Upper lobe of right lung (tissue), 1 donor: ENCODE data around the gene NDUFAF5. TPM values are rescaled to one million over a fixed set of nuclear protein-coding genes. Genes with fewer than 3 reads are reported as not detected.

Experiments used
- ATAC-seq: fragments of 200-7000 bp; cut with Tn5 transposase; one replicate; pipeline ENCODE4 v1.9.1; 2020; ENCODE audit warnings: mild to moderate bottlenecking, moderate library complexity
- DNase-seq: peaks from one replicate; pipeline ENCODE4 v3.0.0-alpha.2; 2020
- H3K27ac ChIP-seq: fragments of 200-600 bp; one replicate; pipeline ENCODE4 v1.8.0; 2022
- H3K27me3 ChIP-seq: fragments of 200-600 bp; one replicate; pipeline ENCODE4 v1.8.0; 2022; ENCODE audit warnings: mild to moderate bottlenecking
- H3K36me3 ChIP-seq: fragments of 200-600 bp; one replicate; pipeline ENCODE4 v1.8.0; 2022
- H3K4me1 ChIP-seq: fragments of 200-600 bp; one replicate; pipeline ENCODE4 v1.8.0; 2022
- H3K4me3 ChIP-seq: fragments of 200-600 bp; one replicate; pipeline ENCODE4 v1.8.0; 2022; ENCODE audit warnings: mild to moderate bottlenecking
- H3K9me3 ChIP-seq: fragments of 200-600 bp; one replicate; pipeline ENCODE4 v1.8.0; 2022
- CTCF ChIP-seq: fragments of 200-600 bp; IDR thresholded peaks from one replicate; pipeline ENCODE4 v1.8.0; 2022; ENCODE audit warnings: antibody characterized with exemption
- intact Hi-C: fragments of 100-400 bp; cut with DNase I; formaldehyde crosslinking; loops from one replicate; pipeline ENCODE4 v1.11.0; 2022
- total RNA-seq: library from RNA; stranded (reverse); fragmentation: NEBNext Ultra II Directional; extraction: Animal tissue kit (Norgen Biotek cat#: 25700); gene quantifications from one replicate; pipeline ENCODE4 v1.2.1, GENCODE V29; 2021
- donor health status: DM: no; HTN: yes; CAD: no; lungs with severe emphysema.

The NDUFAF5 gene
- total RNA-seq, 1 donor from 2014 or later: 20.1 TPM

- TF ChIP-seq CTCF: no peak
- DNase-seq: no peak
- Histone ChIP-seq H3K27me3 (no peaks in the 10 kb centered on the region), H3K4me3 (no peak overlapping the region), H3K9me3 (no peaks in the 10 kb centered on the region), H3K4me1 (peaks cover 3% of the 10 kb centered on the region), H3K36me3 (no peaks in the 10 kb centered on the region), H3K27ac (no peak overlapping the region)
- no peak for ATAC-seq
- intact Hi-C loops: loop anchor here (10.0 kb wide), 1 partner anchor 230 kb away; no protein-coding TSS in a partner anchor
Measured at GRCh38 chr20:13824459-13824858, 39.6 kb downstream of the NDUFAF5 start.

GRCh38 chr20:13825465-13825864 lies 40.6 kb downstream of the NDUFAF5 start:
- DNase-seq (no peak), ATAC-seq (no peak)
- intact Hi-C loops: loop anchor here (10.0 kb wide), 1 partner anchor 229 kb away; no protein-coding TSS in a partner anchor
- no peak for TF ChIP-seq CTCF
- no peaks in the 10 kb centered on the region for H3K36me3 ChIP-seq
- H3K9me3 ChIP-seq: no peaks in the 10 kb centered on the region
- peaks cover 3% of the 10 kb centered on the region for H3K4me1 ChIP-seq
- H3K27me3 ChIP-seq: no peaks in the 10 kb centered on the region
- no peak overlapping the region for H3K4me3 ChIP-seq
- no peak overlapping the region for H3K27ac ChIP-seq

GRCh38 chr20:13831476-13831875 lies 46.6 kb downstream of the NDUFAF5 start:
- Histone ChIP-seq H3K4me3 (no peak overlapping the region), H3K4me1 (no peaks in the 10 kb centered on the region), H3K9me3 (no peaks in the 10 kb centered on the region), H3K27me3 (no peaks in the 10 kb centered on the region), H3K36me3 (no peaks in the 10 kb centered on the region), H3K27ac (no peak overlapping the region)
- no peak for DNase-seq
- no peak for ATAC-seq
- intact Hi-C loops: no loop called here
- no peak for TF ChIP-seq CTCF

GRCh38 chr20:13838664-13839063 lies 53.8 kb downstream of the NDUFAF5 start:
- Histone ChIP-seq H3K4me3 (no peak overlapping the region), H3K27me3 (no peaks in the 10 kb centered on the region), H3K27ac (no peak overlapping the region), H3K4me1 (no peaks in the 10 kb centered on the region), H3K9me3 (no peaks in the 10 kb centered on the region), H3K36me3 (no peaks in the 10 kb centered on the region)
- intact Hi-C loops: no loop called here
- no peak for TF ChIP-seq CTCF
- no peak for ATAC-seq
- no peak for DNase-seq

- H3K27ac ChIP-seq: no peak overlapping the region
- TF ChIP-seq CTCF: no peak
- intact Hi-C loops: no loop called here
- ATAC-seq: peak; percentile 24
- H3K4me3 ChIP-seq: no peak overlapping the region
- DNase-seq: no peak
- H3K36me3 ChIP-seq: no peaks in the 10 kb centered on the region
- H3K27me3 ChIP-seq: no peaks in the 10 kb centered on the region
- H3K9me3 ChIP-seq: no peaks in the 10 kb centered on the region
- no peaks in the 10 kb centered on the region for H3K4me1 ChIP-seq
Measured at GRCh38 chr20:13839421-13840092, 54.7 kb downstream of the NDUFAF5 start.

GRCh38 chr20:13840093-13840465 lies 55.3 kb downstream of the NDUFAF5 start:
- Histone ChIP-seq H3K4me3 (no peak overlapping the region), H3K36me3 (no peaks in the 10 kb centered on the region), H3K27ac (no peak overlapping the region), H3K27me3 (no peaks in the 10 kb centered on the region), H3K4me1 (no peaks in the 10 kb centered on the region), H3K9me3 (no peaks in the 10 kb centered on the region)
- TF ChIP-seq CTCF: no peak
- DNase-seq (no peak), ATAC-seq (no peak)
- intact Hi-C loops: no loop called here
